ENCODE results near the gene SSBP1. TPM values are rescaled to one million over a fixed set of nuclear protein-coding genes. Genes with fewer than 3 reads are reported as not detected.

Gene SSBP1
- total RNA-seq, 1 donor from 2014 or later, result 83.8 TPM

- intact Hi-C loops (cut with micrococcal nuclease), result no loop called here
- Histone ChIP-seq H3K36me3 (no peaks in the 10 kb centered on the region), H3K4me1 (peaks cover 56% of the 10 kb centered on the region), H3K4me3 (no peak overlapping the region), H3K27ac (replicated peaks) (no peak overlapping the region), H3K9me3 (replicated peaks) (no peaks in the 10 kb centered on the region), H3K27me3 (ENCODE audit: low read depth) (no peaks in the 10 kb centered on the region)
- no peak for DNase-seq
- TF ChIP-seq CTCF (IDR thresholded peaks at IDR 0.05; ENCODE audit: borderline replicate concordance), result no peak
Observed at GRCh38 chr7:141695803-141696289, 42.3 kb upstream of the SSBP1 start.

- no peaks in the 10 kb centered on the region for H3K36me3 ChIP-seq
- peaks cover 61% of the 10 kb centered on the region for H3K4me1 ChIP-seq
- H3K9me3 ChIP-seq (replicated peaks), result no peaks in the 10 kb centered on the region
- no peak for TF ChIP-seq CTCF (IDR thresholded peaks at IDR 0.05; ENCODE audit: borderline replicate concordance)
- DNase-seq, result no peak
- H3K4me3 ChIP-seq, result no peak overlapping the region
- no peak overlapping the region for H3K27ac ChIP-seq (replicated peaks)
- intact Hi-C loops (cut with micrococcal nuclease), result no loop called here
- no peaks in the 10 kb centered on the region for H3K27me3 ChIP-seq (ENCODE audit: low read depth)
Observed at GRCh38 chr7:141696348-141696747, 41.8 kb upstream of the SSBP1 start.

- no peak for TF ChIP-seq CTCF (IDR thresholded peaks at IDR 0.05; ENCODE audit: borderline replicate concordance)
- Histone ChIP-seq H3K27ac (replicated peaks) (no peak overlapping the region), H3K4me1 (peaks cover 65% of the 10 kb centered on the region), H3K36me3 (no peaks in the 10 kb centered on the region), H3K9me3 (replicated peaks) (no peaks in the 10 kb centered on the region), H3K4me3 (no peak overlapping the region), H3K27me3 (ENCODE audit: low read depth) (no peaks in the 10 kb centered on the region)
- DNase-seq, result no peak
- intact Hi-C loops (cut with micrococcal nuclease), result no loop called here
Observed at GRCh38 chr7:141697211-141697871, 40.8 kb upstream of the SSBP1 start.

GRCh38 chr7:141698247-141699015 lies 39.7 kb upstream of the SSBP1 start:
- no peak overlapping the region for H3K4me3 ChIP-seq
- H3K27ac ChIP-seq (replicated peaks), result no peak overlapping the region
- intact Hi-C loops (cut with micrococcal nuclease), result no loop called here
- no peaks in the 10 kb centered on the region for H3K27me3 ChIP-seq (ENCODE audit: low read depth)
- no peaks in the 10 kb centered on the region for H3K9me3 ChIP-seq (replicated peaks)
- TF ChIP-seq CTCF (IDR thresholded peaks at IDR 0.05; ENCODE audit: borderline replicate concordance), result no peak
- no peaks in the 10 kb centered on the region for H3K36me3 ChIP-seq
- peaks cover 74% of the 10 kb centered on the region for H3K4me1 ChIP-seq
- no peak for DNase-seq

GRCh38 chr7:141699860-141700259 lies 38.3 kb upstream of the SSBP1 start:
- H3K4me3 ChIP-seq, result no peak overlapping the region
- TF ChIP-seq CTCF (IDR thresholded peaks at IDR 0.05; ENCODE audit: borderline replicate concordance), result no peak
- H3K36me3 ChIP-seq, result no peaks in the 10 kb centered on the region
- intact Hi-C loops (cut with micrococcal nuclease), result no loop called here
- no peaks in the 10 kb centered on the region for H3K9me3 ChIP-seq (replicated peaks)
- peaks cover 67% of the 10 kb centered on the region for H3K4me1 ChIP-seq
- no peak overlapping the region for H3K27ac ChIP-seq (replicated peaks)
- no peak for DNase-seq
- no peaks in the 10 kb centered on the region for H3K27me3 ChIP-seq (ENCODE audit: low read depth)

Data from left ventricle myocardium inferior (tissue), 1 donor.